ENCODE results near the gene TAX1BP3. TPM values are rescaled to one million over a fixed set of nuclear protein-coding genes. Genes with fewer than 3 reads are reported as not detected.
A peak's percentile ranks its signal among the peaks of the same experiment; 100 is the strongest.

Gene TAX1BP3
- total and polyA plus RNA-seq, 2 of the 4 experiments (the other 2 are of a cell fraction): 146 to 176 TPM

DNA sequence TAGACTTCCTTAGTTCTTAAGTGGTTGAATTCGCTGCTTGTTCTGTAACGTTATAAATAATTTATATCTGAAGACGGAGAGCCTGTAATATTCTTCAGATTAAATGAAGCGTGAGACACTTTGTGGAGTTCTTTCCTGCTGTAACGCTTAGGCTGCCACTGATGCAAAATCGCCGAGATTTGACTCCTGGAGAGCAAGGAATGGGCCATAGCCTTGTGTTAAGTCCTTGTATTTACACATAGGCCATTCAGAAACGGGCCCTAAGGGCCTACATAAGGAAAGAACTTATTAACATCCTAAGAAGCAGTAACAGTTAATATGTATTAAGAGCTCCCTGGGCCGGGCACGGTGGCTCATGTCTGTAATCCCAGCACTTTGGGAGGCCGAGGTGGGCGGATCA is 1.2 kb upstream of the TAX1BP3 start:
- TF ChIP-seq FOS (IDR thresholded peaks at IDR 0.05; ENCODE audit: low read depth, low read length): no peak
- TF ChIP-seq, protein P1, sequence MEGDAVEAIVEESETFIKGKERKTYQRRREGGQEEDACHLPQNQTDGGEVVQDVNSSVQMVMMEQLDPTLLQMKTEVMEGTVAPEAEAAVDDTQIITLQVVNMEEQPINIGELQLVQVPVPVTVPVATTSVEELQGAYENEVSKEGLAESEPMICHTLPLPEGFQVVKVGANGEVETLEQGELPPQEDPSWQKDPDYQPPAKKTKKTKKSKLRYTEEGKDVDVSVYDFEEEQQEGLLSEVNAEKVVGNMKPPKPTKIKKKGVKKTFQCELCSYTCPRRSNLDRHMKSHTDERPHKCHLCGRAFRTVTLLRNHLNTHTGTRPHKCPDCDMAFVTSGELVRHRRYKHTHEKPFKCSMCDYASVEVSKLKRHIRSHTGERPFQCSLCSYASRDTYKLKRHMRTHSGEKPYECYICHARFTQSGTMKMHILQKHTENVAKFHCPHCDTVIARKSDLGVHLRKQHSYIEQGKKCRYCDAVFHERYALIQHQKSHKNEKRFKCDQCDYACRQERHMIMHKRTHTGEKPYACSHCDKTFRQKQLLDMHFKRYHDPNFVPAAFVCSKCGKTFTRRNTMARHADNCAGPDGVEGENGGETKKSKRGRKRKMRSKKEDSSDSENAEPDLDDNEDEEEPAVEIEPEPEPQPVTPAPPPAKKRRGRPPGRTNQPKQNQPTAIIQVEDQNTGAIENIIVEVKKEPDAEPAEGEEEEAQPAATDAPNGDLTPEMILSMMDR (conservative IDR thresholded peaks at IDR 0.05; ENCODE audit: low read depth, low read length): no peak
- TF ChIP-seq, protein P2, sequence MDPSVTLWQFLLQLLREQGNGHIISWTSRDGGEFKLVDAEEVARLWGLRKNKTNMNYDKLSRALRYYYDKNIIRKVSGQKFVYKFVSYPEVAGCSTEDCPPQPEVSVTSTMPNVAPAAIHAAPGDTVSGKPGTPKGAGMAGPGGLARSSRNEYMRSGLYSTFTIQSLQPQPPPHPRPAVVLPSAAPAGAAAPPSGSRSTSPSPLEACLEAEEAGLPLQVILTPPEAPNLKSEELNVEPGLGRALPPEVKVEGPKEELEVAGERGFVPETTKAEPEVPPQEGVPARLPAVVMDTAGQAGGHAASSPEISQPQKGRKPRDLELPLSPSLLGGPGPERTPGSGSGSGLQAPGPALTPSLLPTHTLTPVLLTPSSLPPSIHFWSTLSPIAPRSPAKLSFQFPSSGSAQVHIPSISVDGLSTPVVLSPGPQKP (IDR thresholded peaks at IDR 0.05; ENCODE audit: borderline replicate concordance, low read depth, low read length): no peak
- no peak for TF ChIP-seq RAD21 (IDR thresholded peaks at IDR 0.05; ENCODE audit: low read length)
- TF ChIP-seq MXI1 (IDR thresholded peaks at IDR 0.05; ENCODE audit: borderline replicate concordance, low read depth, low read length): no peak
- no peak for TF ChIP-seq BHLHE40 (IDR thresholded peaks at IDR 0.05; ENCODE audit: low read depth, low read length)
- no peak for TF ChIP-seq MAFK (IDR thresholded peaks at IDR 0.05; ENCODE audit: low read depth, low read length)
- no CpG with 5 or more reads among the region's 12 CpGs for WGBS, 2 experiments (ENCODE audit: extremely low coverage in 2 of 2, insufficient read length in 1 of 2)
- Histone ChIP-seq H2BK120ac (ENCODE audit: low read depth, low read length) (no peak overlapping the region), H4K5ac (ENCODE audit: low read depth, low read length) (no peak overlapping the region), H3K4me1 (ENCODE audit: control insufficient read depth, insufficient read depth, low read length) (peaks cover 10% of the 10 kb centered on the region), H3K36me3 (ENCODE audit: control insufficient read depth, insufficient read depth, low read length) (peaks cover 14% of the 10 kb centered on the region), H4K20me1 (ENCODE audit: insufficient read depth, low read length) (peaks cover 36% of the 10 kb centered on the region), H3K79me1 (ENCODE audit: low read depth in 1 of 2, low read length in 2 of 2) (peaks cover 6 to 56% of the 10 kb centered on the region in 2 experiments; a peak in 3 of 4 replicates), H2AK9ac (replicated peaks; ENCODE audit: low read depth, low read length, poor library complexity) (peak overlapping the region; percentile 93), H3K9me1 (ENCODE audit: insufficient read depth, low read length) (peaks cover 26% of the 10 kb centered on the region), H3K4me3 (ENCODE audit: insufficient read depth, low read depth, low read length) (peak overlapping the region; percentile 71), H4K8ac (ENCODE audit: low read depth in 2 of 2, low read length in 2 of 2) (0 out of 4 replicates have a peak overlapping the region, but pooled peaks have one; percentile 51 to 87), H2AFZ (replicated peaks; ENCODE audit: low read length, poor library complexity) (no peak overlapping the region), H3K18ac (ENCODE audit: low read depth, low read length) (no peak overlapping the region), H3K14ac (replicated peaks; ENCODE audit: low read depth, low read length) (no peak overlapping the region; the same call in 1 of the 2 replicates), H3K4me2 (ENCODE audit: low read depth, low read length) (peak overlapping the region; percentile 83), H3K27me3 (ENCODE audit: control insufficient read depth, insufficient read depth, low read length) (no peaks in the 10 kb centered on the region), H3K9ac (ENCODE audit: low read depth, low read length) (peak overlapping the region; percentile 82; the same call in 1 of the 2 replicates), H4K91ac (ENCODE audit: insufficient read depth, low read depth, low read length) (no peak overlapping the region), H2BK5ac (ENCODE audit: low read depth, low read length, poor library complexity, severe bottlenecking) (no peak overlapping the region), H2BK20ac (ENCODE audit: low read depth, low read length) (no peak overlapping the region), H3K9me3 (ENCODE audit: control insufficient read depth, insufficient read depth, low read length) (no peaks in the 10 kb centered on the region), H3K27ac (ENCODE audit: insufficient read depth, low read length) (no peak overlapping the region), H2AK5ac (ENCODE audit: low read depth, low read length) (no peak overlapping the region), H3K56ac (ENCODE audit: extremely low read depth, insufficient read depth, low read length) (peak overlapping the region; percentile 75; the same call in 1 of the 2 replicates), H2BK15ac (ENCODE audit: low read depth, low read length) (no peak overlapping the region), H3K23ac (ENCODE audit: low read depth, low read length) (0 out of 2 replicates have a peak overlapping the region, but pooled peaks have one; percentile 63), H3K4ac (ENCODE audit: low read depth, low read length) (peak overlapping the region; percentile 73; the same call in 1 of the 2 replicates)
- BruUV-seq (replicated peaks): no TSS peak
- CTCF ChIA-PET: no interaction called here
- intact Hi-C loops (cut with micrococcal nuclease): loop anchor here (5.0 kb wide), 1 partner anchor 53 kb away; the partner anchor contains the start of gene HASPIN
- ATAC-seq (ENCODE audit: low read depth): no peak
- in situ Hi-C loops (cut with MboI; ENCODE audit: low sequenced_read_pairs): no loop called here
- no peak for DNase-seq
- dilution Hi-C loops (cut with HindIII; ENCODE audit: low sequenced_read_pairs, unreplicated experiment): no loop called here
- POLR2A ChIA-PET (ENCODE audit: unreplicated experiment): no interaction called here

Data from IMR-90 (cell line).